ENCODE data around the gene NOM1. TPM values are rescaled to one million over a fixed set of nuclear protein-coding genes. Genes with fewer than 3 reads are reported as not detected.

The NOM1 gene
- total RNA-seq, 1 donor from 2014 or later: 28.2 TPM

GRCh38 chr7:156999958-157000726, 50.6 kb downstream of the NOM1 start:
- H3K9me3 Mint-ChIP-seq: no peaks in the 10 kb centered on the region
- H3K4me1 Mint-ChIP-seq: peaks cover 23% of the 10 kb centered on the region
- no peak overlapping the region for H3K27ac Mint-ChIP-seq (ENCODE audit: unreplicated experiment)
- peak; percentile 22 for TF ChIP-seq CTCF (conservative IDR thresholded peaks at IDR 0.05)
- no peak for DNase-seq (ENCODE audit: low read depth, low spot score)
- peaks cover 96% of the 10 kb centered on the region for H3K27me3 Mint-ChIP-seq (ENCODE audit: low read depth)
- H3K36me3 Mint-ChIP-seq (ENCODE audit: low read depth): no peaks in the 10 kb centered on the region
- H3K4me3 Mint-ChIP-seq: peak overlapping the region; percentile 59

DNA sequence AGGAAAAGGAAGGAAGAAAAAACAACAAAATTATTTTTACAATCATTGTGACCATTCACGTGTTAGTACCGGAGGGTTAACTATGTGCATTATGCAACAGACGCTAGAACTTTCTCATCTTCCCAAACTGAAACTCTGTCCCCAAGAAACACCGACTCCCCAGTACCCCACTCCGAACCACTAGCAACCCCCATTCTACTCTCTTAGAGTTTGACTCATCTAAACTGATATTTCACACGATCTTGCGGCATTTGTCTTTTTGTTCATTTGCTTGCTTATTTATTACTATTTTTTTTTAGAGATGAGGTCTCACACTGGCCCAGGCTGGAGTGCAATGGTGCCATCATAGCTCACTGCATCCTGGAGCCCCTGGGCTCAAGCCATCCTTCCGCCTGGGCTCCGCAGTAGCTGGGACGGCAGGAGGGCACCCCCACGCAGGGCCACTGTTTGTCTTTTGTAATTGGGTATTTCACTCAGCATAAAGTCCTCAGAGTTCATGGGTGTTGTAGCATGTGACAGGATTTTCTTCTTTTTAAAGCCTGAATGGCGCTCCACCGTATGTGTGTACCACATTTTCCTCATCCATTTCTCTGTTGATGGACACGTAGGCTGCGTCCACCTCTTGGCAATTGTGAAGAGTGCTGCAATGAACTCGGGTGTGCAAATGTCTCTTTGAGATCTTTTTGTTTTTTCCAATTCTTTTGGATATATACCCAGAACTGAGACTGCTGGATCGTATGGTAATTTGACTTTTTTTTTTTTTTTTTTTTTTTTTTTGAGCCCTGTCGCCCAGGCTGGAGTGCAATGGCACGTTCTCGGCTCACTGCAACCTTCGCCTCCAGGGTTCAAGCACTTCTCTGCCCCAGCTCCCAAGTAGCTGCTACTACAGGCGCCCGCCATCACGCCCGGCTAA, 51.5 kb downstream of the NOM1 start:
- peak overlapping the region; percentile 59 for H3K4me3 Mint-ChIP-seq
- no peak for TF ChIP-seq CTCF (conservative IDR thresholded peaks at IDR 0.05)
- DNase-seq (ENCODE audit: low read depth, low spot score): no peak
- no peaks in the 10 kb centered on the region for H3K36me3 Mint-ChIP-seq (ENCODE audit: low read depth)
- H3K27ac Mint-ChIP-seq (ENCODE audit: unreplicated experiment): no peak overlapping the region
- H3K9me3 Mint-ChIP-seq: no peaks in the 10 kb centered on the region
- H3K4me1 Mint-ChIP-seq: peaks cover 23% of the 10 kb centered on the region
- H3K27me3 Mint-ChIP-seq (ENCODE audit: low read depth): peaks cover 95% of the 10 kb centered on the region

DNA sequence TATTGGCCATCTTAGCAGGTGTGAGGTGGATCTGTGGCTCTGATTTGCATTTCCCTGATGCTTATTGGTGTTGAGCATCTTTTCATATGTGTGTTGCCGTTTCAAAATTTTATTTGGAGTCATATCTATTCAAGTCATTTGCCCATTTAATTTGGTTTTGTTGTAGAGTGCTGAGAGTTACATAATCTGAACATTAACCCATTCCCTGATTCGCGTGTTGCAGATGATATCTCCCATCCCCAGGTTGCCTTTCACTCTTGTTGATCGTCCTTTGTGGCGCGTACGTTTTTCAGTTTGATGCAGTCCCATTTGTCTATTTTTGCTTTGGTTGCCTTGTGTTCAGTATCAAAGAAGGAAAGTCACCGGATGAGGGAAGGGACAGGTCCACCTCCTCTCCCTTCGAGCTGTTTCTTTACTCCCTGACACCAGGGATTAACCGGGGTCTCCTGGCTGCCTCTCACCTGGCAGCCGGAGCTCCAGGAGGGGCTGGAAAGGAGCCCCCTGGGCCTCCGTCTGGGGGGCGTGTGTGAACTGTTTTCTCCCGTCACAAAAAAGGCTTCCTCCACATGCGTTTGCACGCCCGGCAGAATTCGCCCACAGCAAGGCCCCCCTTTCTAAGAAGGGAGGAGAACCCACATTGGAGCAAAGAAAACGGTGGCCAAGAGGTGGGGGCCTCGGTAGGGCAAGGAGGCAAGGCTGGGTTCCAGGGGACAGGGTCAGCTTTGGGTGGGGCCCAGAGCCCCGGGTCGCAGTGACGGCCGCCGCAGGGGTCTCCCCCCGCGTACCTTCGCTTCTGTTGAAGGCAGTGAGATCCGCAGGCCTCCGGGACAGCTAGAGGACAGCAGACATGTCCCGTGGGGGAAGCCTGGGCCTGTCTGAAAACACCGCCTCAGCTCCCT, 52.7 kb downstream of the NOM1 start:
- peak overlapping the region; percentile 17 for H3K4me3 Mint-ChIP-seq
- no peak for DNase-seq (ENCODE audit: low read depth, low spot score)
- peaks cover 23% of the 10 kb centered on the region for H3K4me1 Mint-ChIP-seq
- no peak overlapping the region for H3K27ac Mint-ChIP-seq (ENCODE audit: unreplicated experiment)
- peaks cover 95% of the 10 kb centered on the region for H3K27me3 Mint-ChIP-seq (ENCODE audit: low read depth)
- H3K9me3 Mint-ChIP-seq: no peaks in the 10 kb centered on the region
- no peak for TF ChIP-seq CTCF (conservative IDR thresholded peaks at IDR 0.05)
- no peaks in the 10 kb centered on the region for H3K36me3 Mint-ChIP-seq (ENCODE audit: low read depth)

GRCh38 chr7:157002819-157003421, 53.4 kb downstream of the NOM1 start:
- no peak for DNase-seq (ENCODE audit: low read depth, low spot score)
- Mint-ChIP-seq H3K27ac (ENCODE audit: unreplicated experiment) (no peak overlapping the region), H3K36me3 (ENCODE audit: low read depth) (no peaks in the 10 kb centered on the region), H3K9me3 (no peaks in the 10 kb centered on the region), H3K27me3 (ENCODE audit: low read depth) (peaks cover 95% of the 10 kb centered on the region), H3K4me3 (no peak overlapping the region), H3K4me1 (peaks cover 23% of the 10 kb centered on the region)
- no peak for TF ChIP-seq CTCF (conservative IDR thresholded peaks at IDR 0.05)

DNA sequence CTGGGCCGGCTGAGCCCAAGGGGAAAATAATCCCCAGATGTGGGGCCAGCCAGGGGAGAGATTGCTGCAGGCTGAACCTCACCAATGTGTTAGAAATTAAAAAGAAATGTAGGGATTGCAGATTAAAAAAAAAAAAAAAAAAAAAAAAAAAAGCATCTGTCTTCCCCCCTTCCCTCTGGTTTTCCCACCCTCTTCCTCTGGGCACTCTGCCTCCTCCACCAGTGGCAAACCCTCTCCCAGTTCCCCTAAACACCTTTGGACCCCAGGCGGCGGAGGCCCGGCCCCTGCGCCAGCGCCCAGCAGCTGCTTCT, 53.9 kb downstream of the NOM1 start:
- no peak for DNase-seq (ENCODE audit: low read depth, low spot score)
- Mint-ChIP-seq H3K4me3 (no peak overlapping the region), H3K27me3 (ENCODE audit: low read depth) (peaks cover 95% of the 10 kb centered on the region), H3K9me3 (no peaks in the 10 kb centered on the region), H3K4me1 (peaks cover 24% of the 10 kb centered on the region), H3K36me3 (ENCODE audit: low read depth) (no peaks in the 10 kb centered on the region), H3K27ac (ENCODE audit: unreplicated experiment) (no peak overlapping the region)
- TF ChIP-seq CTCF (conservative IDR thresholded peaks at IDR 0.05): no peak
